HG02938 (cell line): Measurements from ENCODE around the gene KCNAB2.

Experiments used
- ATAC-seq: cut with Tn5 transposase; IDR thresholded peaks from one replicate; pipeline ENCODE4 v1.9.1; 2021; ENCODE audit warnings: mild to moderate bottlenecking, moderate library complexity; ENCODE audit not compliant: unreplicated experiment

Gene KCNAB2

GRCh38 chr1:6106321-6106731 lies 60.6 kb downstream of the KCNAB2 start:
- ATAC-seq, result no peak

GRCh38 chr1:6106977-6107376 lies 61.3 kb downstream of the KCNAB2 start:
- no peak for ATAC-seq

GRCh38 chr1:6107409-6108356 lies 62.0 kb downstream of the KCNAB2 start:
- ATAC-seq, result no peak

GRCh38 chr1:6108476-6108875 lies 62.8 kb downstream of the KCNAB2 start:
- ATAC-seq, result no peak

DNA sequence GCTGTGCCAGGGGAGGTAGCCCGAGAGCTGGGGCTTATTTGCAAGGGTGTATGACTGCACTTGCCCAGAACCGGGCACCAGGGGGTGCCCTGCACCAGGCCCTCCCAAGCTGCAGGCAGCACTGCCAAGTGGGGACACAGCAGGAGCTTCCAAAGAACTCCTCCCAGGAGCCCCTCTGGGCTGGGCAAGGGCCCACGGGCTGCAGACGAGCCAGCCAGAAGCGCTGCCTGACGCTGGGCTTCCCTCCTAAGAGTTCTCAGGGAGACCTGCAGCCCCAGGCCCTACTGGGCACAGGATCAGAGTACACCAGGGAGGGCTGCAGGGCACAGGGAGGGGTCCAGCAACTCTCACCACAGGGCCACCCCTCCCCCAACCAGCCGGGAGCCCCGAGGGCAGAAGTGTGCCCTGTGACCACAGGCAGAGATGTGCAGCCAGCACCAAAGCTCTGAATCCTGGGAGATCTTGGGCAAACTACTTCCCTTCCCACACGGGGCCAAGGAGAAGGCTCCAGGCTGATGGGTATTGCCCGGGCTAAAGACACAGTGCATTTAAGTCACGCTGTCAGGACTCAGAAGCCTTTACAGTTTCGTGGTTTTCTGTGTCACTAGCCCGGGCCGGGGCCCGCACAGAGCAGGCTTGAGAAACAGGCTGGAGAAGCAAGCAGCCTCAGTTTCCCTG lies 63.4 kb downstream of the KCNAB2 start:
- ATAC-seq, result no peak

- ATAC-seq, result no peak
Measured at GRCh38 chr1:6109688-6110087, 64.0 kb downstream of the KCNAB2 start.

GRCh38 chr1:6110326-6110725 lies 64.6 kb downstream of the KCNAB2 start:
- ATAC-seq, result no peak

GRCh38 chr1:6111571-6111970 lies 65.9 kb downstream of the KCNAB2 start:
- no peak for ATAC-seq

DNA sequence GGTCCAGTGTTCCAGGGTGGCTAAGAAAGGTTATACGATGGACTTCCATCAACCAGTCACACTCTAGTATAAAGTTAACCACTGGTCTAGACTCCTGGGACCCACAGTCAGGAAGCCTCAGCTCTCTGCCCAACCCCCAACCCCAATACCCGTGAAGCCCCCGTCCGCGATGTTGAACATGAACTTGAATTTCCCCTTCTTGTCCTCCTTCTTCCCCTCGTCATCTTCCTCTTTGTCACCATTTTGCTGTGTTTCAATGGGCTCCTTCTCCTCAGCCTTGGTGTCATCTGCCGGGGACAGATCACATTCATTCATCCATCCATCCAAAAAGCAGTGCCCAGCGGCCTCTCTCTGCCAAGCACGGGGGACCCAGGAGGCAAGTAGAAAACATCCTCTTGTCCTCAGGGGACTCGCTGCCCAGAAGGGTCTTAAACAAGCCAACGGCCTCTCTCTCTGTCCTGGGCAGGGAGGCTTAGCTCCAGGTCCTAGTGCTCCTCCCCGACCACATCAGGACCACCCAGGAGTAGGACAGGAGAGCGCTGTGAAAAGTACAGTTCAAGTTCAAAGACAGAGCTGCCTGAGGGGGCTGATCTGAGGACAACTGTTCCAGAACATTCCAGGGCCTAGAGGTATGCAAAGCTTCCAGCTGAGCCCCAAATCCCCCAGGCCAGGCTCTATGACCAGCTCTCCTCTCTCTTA lies 66.5 kb downstream of the KCNAB2 start:
- no peak for ATAC-seq

DNA sequence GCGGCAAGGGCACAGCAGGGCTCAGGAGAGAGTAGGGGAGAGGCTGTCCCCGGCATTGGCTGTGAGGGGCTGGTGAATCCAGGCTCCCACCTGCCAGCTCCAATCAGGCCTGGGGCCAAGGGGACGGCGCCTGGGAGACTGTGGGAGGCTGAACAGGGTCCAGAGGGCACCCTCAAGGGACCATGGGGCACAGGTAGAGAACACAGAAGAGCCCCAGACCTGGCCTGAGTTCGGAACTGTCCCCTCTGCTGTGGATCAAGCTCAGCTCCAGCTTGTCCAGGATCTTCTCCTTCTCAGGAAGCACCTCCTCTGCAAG lies 67.0 kb downstream of the KCNAB2 start:
- no peak for ATAC-seq

DNA sequence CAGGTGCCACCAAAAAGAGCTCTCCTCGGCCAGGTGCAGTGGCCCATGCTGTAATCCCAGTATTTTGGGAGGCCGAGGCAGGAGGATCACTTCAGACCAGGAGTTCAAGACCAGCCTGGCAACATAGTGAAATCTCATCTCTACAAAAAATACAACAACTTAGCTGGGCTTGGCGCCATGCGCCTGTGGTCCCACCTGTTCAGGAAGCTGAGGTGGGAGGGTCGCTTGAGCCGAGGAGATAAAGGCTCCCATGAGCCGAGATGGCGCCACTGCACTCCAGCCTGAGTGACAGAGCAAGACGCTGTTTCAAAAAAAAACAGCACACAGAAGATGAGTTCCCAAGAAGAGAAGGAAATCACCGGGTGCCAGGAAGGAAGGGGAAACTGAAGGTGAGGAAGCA lies 67.4 kb downstream of the KCNAB2 start:
- ATAC-seq, result no peak

- ATAC-seq, result no peak
Measured at GRCh38 chr1:6113745-6114144, 68.1 kb downstream of the KCNAB2 start.

DNA sequence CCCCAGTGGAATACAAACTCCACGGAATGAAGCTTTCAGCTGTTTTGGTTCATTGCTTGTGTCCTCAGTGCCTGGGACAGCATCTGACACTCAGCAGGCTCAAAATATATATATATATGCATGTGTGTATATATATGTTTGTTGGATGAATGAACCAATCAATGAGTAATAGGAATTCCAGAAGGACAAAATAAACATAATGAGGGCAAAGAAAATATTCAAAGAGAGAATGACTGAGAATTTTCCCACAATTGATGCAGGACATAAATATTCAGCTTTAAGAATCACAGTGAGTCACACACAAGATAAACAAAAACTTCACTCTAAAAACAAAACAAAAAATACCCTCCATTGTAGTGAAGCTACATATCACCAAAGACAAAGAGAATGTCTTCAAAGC lies 70.4 kb downstream of the KCNAB2 start:
- no peak for ATAC-seq

DNA sequence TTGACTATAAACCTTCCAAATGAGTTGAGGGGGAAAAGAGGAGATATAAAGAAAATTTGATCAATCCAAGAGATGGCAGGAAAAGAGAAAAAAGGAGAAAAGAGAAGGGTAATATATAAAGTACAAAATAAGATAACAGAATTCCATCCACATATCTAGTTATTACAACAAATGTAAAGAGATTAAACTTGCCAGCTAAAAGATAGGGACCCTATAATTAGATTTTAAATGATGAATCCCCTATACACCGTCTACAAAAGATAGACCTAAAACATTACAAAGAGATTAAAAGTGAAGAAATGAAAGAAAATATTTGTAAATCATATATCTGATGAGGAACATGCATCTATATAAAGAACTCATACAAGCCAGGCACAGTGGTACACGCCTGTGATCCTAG lies 71.4 kb downstream of the KCNAB2 start:
- no peak for ATAC-seq

DNA sequence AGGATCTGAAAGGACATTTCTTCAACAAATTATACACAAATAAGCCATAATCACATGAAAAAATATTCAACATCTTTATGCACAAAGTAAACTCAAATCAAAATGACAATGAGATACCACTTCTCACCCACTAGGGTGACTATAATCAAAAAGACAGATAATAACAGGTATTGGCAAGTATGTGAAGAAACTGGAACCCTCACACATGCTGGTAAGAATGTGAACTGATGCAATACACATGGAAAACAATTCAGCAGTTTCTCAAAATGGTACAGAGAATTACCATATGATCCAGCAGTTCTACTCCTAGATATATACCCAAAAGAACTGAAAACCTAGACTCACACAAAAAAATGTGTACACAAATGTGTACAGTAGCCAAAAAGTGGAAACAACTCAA lies 71.9 kb downstream of the KCNAB2 start:
- no peak for ATAC-seq

- no peak for ATAC-seq
Measured at GRCh38 chr1:6118415-6118814, 72.7 kb downstream of the KCNAB2 start.

DNA sequence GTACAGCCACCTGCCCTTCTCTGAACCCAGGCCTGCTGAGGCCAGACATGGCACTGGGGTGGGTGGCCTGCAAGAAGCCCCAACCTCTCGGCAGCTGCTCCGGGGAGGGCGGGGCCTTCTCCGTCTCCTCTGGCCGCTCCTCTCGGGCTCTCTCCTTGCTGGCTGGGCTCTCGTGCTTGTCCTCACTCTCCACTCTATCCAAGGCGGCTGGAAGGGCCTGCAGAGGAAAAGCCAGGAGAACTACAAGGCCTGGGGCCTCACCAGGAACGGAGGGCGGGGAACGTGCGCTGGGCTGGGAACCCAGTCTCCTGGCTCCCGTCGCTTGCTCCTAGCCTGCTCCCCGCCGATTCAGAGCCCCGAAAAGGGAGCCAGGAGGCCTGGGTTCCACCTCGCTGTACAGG lies 75.3 kb downstream of the KCNAB2 start:
- no peak for ATAC-seq

DNA sequence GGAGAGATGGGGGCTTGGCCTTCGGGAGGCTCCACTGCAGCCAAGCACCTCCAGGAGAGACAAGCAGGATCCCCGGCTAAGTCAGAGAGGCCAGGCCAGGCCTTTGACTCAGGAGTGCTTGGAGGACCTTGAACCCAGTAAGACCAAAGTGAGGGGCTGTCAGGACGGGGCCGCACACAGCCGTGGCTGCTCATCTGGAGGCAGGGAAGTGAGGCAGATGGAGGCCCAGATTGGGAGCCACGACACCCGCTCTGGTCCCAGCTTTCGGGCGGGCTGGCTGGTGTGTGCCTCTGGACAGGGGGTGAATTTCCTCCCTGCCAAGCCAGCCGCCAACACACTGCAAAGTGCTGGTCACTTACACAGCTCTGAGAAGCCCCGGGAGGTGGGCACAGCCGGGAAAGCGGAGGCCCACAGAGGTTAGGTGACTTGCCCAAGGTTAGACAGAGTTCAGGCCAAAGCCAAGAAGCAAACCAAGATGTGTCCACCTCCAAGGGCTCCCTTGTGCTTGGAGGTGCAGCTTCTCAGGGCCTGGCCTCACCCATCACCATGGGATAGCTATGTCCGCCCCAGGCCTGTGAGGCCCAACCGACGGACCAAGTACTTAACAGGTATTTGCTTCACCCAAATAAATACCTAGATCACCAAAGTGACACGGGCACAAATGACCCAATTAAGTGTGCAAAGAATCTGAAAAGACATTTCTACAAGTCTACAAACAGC lies 76.1 kb downstream of the KCNAB2 start:
- no peak for ATAC-seq

GRCh38 chr1:6123083-6123482 lies 77.4 kb downstream of the KCNAB2 start:
- ATAC-seq, result no peak

DNA sequence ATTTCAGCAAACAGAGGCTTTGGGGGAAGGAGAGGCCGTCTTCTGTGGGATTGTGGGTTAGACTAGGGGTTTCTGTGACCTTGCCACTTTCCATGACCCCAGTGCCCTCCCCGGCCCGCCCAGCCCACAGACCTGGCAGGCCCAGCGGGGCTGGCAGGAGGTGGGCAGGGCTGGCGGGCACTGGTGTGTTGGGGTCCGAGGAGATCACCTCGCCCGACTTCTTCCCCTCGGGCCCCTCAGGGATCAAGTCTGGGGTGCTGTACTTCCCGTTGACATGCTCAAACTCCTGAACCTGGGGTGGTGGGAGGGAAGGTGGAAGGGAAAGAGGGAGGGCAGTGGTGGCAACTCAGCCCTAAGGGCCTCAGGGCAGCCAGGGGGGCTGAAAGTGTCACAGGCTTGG lies 78.1 kb downstream of the KCNAB2 start:
- no peak for ATAC-seq

GRCh38 chr1:6124341-6124740 lies 78.7 kb downstream of the KCNAB2 start:
- ATAC-seq, result no peak
